SK-N-SH treated with all-trans-retinoic acid at 6 μM for 48 hours (cell line): ENCODE results near the gene GEMIN7.

ENCODE experiments used
- ATAC-seq: fragments of 200-7000 bp; cut with Tn5 transposase; 3 replicates; pipeline ENCODE4 v1.9.1; 2020; ENCODE audit warnings: mild to moderate bottlenecking, moderate library complexity
- ARNTL ChIP-seq: fragments of 450-650 bp; formaldehyde crosslinking; IDR thresholded peaks from 2 replicates; pipeline ENCODE4 v1.5.0; 2020; ENCODE audit warnings: low read depth, mild to moderate bottlenecking, moderate library complexity, borderline replicate concordance
- BACH2 ChIP-seq: fragments of 250-450 bp; sonication (Bioruptor Pico); IDR thresholded peaks from 2 replicates; pipeline ENCODE4 v1.9.0; 2021; ENCODE audit warnings: mild to moderate bottlenecking, borderline replicate concordance
- CREB5 ChIP-seq: fragments of 250-450 bp; sonication (Bioruptor Pico); IDR thresholded peaks from 2 replicates; pipeline ENCODE4 v1.5.1; 2020; ENCODE audit warnings: low read depth, mild to moderate bottlenecking, moderate library complexity
- ESRRG ChIP-seq: fragments of 250-450 bp; sonication (Bioruptor Pico); IDR thresholded peaks from 2 replicates; pipeline ENCODE4 v1.6.1; 2021; ENCODE audit warnings: mild to moderate bottlenecking
- GLIS3 ChIP-seq: fragments of 250-450 bp; sonication (Bioruptor Pico); IDR thresholded peaks from 2 replicates; pipeline ENCODE4 v1.5.0; 2020; ENCODE audit warnings: mild to moderate bottlenecking, moderate library complexity
- ISL1 ChIP-seq: fragments of 250-450 bp; sonication (Bioruptor Pico); IDR thresholded peaks from 2 replicates; pipeline ENCODE4 v2.1.2; 2022; ENCODE audit warnings: mild to moderate bottlenecking, moderate library complexity
- OSR1 ChIP-seq: fragments of 250-450 bp; sonication (Bioruptor Pico); IDR thresholded peaks from 2 replicates; pipeline ENCODE4 v1.8.0; 2022; ENCODE audit warnings: moderate library complexity, mild to moderate bottlenecking, inconsistent platforms
- PATZ1 ChIP-seq: fragments of 250-450 bp; sonication (Bioruptor Pico); IDR thresholded peaks from 2 replicates; pipeline ENCODE4 v1.8.0; 2020; ENCODE audit warnings: mild to moderate bottlenecking, moderate library complexity, borderline replicate concordance
- POU6F1 ChIP-seq: fragments of 250-450 bp; sonication (Bioruptor Pico); IDR thresholded peaks from 2 replicates; pipeline ENCODE4 v1.8.0; 2021; ENCODE audit warnings: low read depth, mild to moderate bottlenecking, moderate library complexity, borderline replicate concordance
- PPARA ChIP-seq: fragments of 250-450 bp; sonication (Bioruptor Pico); IDR thresholded peaks from 2 replicates; pipeline ENCODE4 v1.5.0; 2020; ENCODE audit warnings: mild to moderate bottlenecking, borderline replicate concordance
- RARB ChIP-seq: fragments of 250-450 bp; sonication (Bioruptor Pico); IDR thresholded peaks from 2 replicates; pipeline ENCODE4 v1.8.0; 2021; ENCODE audit warnings: mild to moderate bottlenecking, moderate library complexity
- SNAI2 ChIP-seq: fragments of 250-450 bp; sonication (Bioruptor Pico); IDR thresholded peaks from 2 replicates; pipeline ENCODE4 v1.5.0; 2020; ENCODE audit warnings: mild to moderate bottlenecking, moderate library complexity
- TCF4 ChIP-seq: fragments of 250-450 bp; sonication (Bioruptor Pico); IDR thresholded peaks from 2 replicates; pipeline ENCODE4 v1.8.0; 2021; ENCODE audit warnings: mild to moderate bottlenecking, moderate library complexity, borderline replicate concordance
- TOX ChIP-seq: fragments of 250-450 bp; sonication (Bioruptor Pico); IDR thresholded peaks from 2 replicates; pipeline ENCODE4 v1.8.0; 2021; ENCODE audit warnings: mild to moderate bottlenecking, moderate library complexity, borderline replicate concordance
- TSHZ2 ChIP-seq: fragments of 250-450 bp; sonication (Bioruptor Pico); IDR thresholded peaks from 2 replicates; pipeline ENCODE4 v1.5.0; 2020; ENCODE audit warnings: mild to moderate bottlenecking, moderate library complexity
- ZC3H10 ChIP-seq: fragments of 250-450 bp; sonication (Bioruptor Pico); IDR thresholded peaks from 2 replicates; pipeline ENCODE4 v1.5.1; 2021; ENCODE audit warnings: mild to moderate bottlenecking, moderate library complexity
- ZFP30 ChIP-seq: fragments of 450-650 bp; formaldehyde crosslinking; IDR thresholded peaks from 2 replicates; pipeline ENCODE4 v1.5.0; 2022; ENCODE audit warnings: mild to moderate bottlenecking, moderate library complexity
- ZNF70 ChIP-seq: fragments of 450-650 bp; formaldehyde crosslinking; IDR thresholded peaks from 2 replicates; pipeline ENCODE4 v1.5.0; 2020; ENCODE audit warnings: mild to moderate bottlenecking, moderate library complexity
- ZNF8 ChIP-seq: fragments of 450-650 bp; formaldehyde crosslinking; IDR thresholded peaks from 2 replicates; pipeline ENCODE4 v1.5.0; 2020; ENCODE audit warnings: mild to moderate bottlenecking, moderate library complexity

The GEMIN7 gene

GRCh38 chr19:45123440-45123850, 44.4 kb downstream of the GEMIN7 start:
- TF ChIP-seq CREB5, result no peak
- no peak for TF ChIP-seq TSHZ2 (CRISPR knock-in tag)
- TF ChIP-seq ZNF70 (CRISPR knock-in tag), result no peak
- TF ChIP-seq ZC3H10 (CRISPR knock-in tag), result no peak
- no peak for TF ChIP-seq ESRRG (CRISPR knock-in tag)
- TF ChIP-seq, all 23 proteins: peak for 0
- no peak for ATAC-seq

- TF ChIP-seq TSHZ2 (CRISPR knock-in tag), result no peak
- TF ChIP-seq PATZ1 (CRISPR knock-in tag), result no peak
- no peak for TF ChIP-seq RARB
- TF ChIP-seq BACH2 (CRISPR knock-in tag), result no peak
- no peak for TF ChIP-seq ISL1 (CRISPR knock-in tag)
- TF ChIP-seq ZFP30 (CRISPR knock-in tag), result no peak
- no peak for TF ChIP-seq PPARA (CRISPR knock-in tag)
- no peak for TF ChIP-seq TOX (CRISPR knock-in tag)
- TF ChIP-seq CREB5, result no peak
- no peak for TF ChIP-seq ZNF8
- TF ChIP-seq ZC3H10 (CRISPR knock-in tag), result no peak
- no peak for TF ChIP-seq GLIS3 (CRISPR knock-in tag)
- no peak for TF ChIP-seq ARNTL (CRISPR knock-in tag)
- TF ChIP-seq POU6F1 (CRISPR knock-in tag), result no peak
- TF ChIP-seq TCF4 (CRISPR knock-in tag), result no peak
- TF ChIP-seq ZNF70 (CRISPR knock-in tag), result no peak
- TF ChIP-seq OSR1 (CRISPR knock-in tag), result no peak
- no peak for TF ChIP-seq SNAI2 (CRISPR knock-in tag)
- TF ChIP-seq, all 23 proteins: peak for 0
- no peak for ATAC-seq
These were observed 45.0 kb downstream of the GEMIN7 start for GRCh38 chr19:45124021-45124420.
